Mononuclear cell (primary cell): ENCODE results near the gene MVB12A. TPM values are rescaled to one million over a fixed set of nuclear protein-coding genes. Genes with fewer than 3 reads are reported as not detected.

Experiments used
- H3K27me3 ChIP-seq: 2 replicates; pipeline ENCODE4 v1.6.0; 2011; ENCODE audit warnings: low read length, control low read depth; ENCODE audit not compliant: insufficient read depth
- H3K4me1 ChIP-seq: 2 replicates; pipeline ENCODE4 v1.5.1; 2011; ENCODE audit warnings: mild to moderate bottlenecking, low read length, control low read depth; ENCODE audit not compliant: insufficient read depth
- H3K4me3 ChIP-seq: 2 replicates; pipeline ENCODE4 v1.5.1; 2011; ENCODE audit warnings: mild to moderate bottlenecking, low read length, moderate library complexity
- H3K9me3 ChIP-seq: 2 replicates; pipeline ENCODE4 v1.5.1; 2011; ENCODE audit warnings: low read depth, mild to moderate bottlenecking, control low read depth, low read length
- total RNA-seq: library from RNA; depleted of rRNA; stranded (reverse); fragments of >200 nt; gene quantifications from one replicate; pipeline ENCODE4 v1.2.3, GENCODE V29; 2012

The MVB12A gene
- total RNA-seq, 1 donor: 13.1 TPM

GRCh38 chr19:17448131-17448967, 28.5 kb downstream of the MVB12A start, which contains the start of gene TMEM221:
TSS of gene TMEM221 (minus strand) at chr19:17448668. CDS start at chr19:17448462, 206 bp downstream.
- H3K9me3 ChIP-seq: no peaks in the 10 kb centered on the region
- no peak within 1 kb of the TSS for H3K4me3 ChIP-seq
- peaks cover 12% of the 10 kb centered on the region for H3K27me3 ChIP-seq
- peaks cover 14% of the 10 kb centered on the region for H3K4me1 ChIP-seq

GRCh38 chr19:17450264-17451075, 30.6 kb downstream of the MVB12A start:
- Histone ChIP-seq H3K4me3 (no peak overlapping the region), H3K27me3 (peaks cover 21% of the 10 kb centered on the region), H3K9me3 (no peaks in the 10 kb centered on the region), H3K4me1 (peaks cover 14% of the 10 kb centered on the region)

- Histone ChIP-seq H3K4me1 (peaks cover 14% of the 10 kb centered on the region), H3K9me3 (no peaks in the 10 kb centered on the region), H3K27me3 (peaks cover 31% of the 10 kb centered on the region), H3K4me3 (no peak overlapping the region)
These were observed 32.0 kb downstream of the MVB12A start for GRCh38 chr19:17451820-17452219.

- no peak overlapping the region for H3K4me3 ChIP-seq
- H3K9me3 ChIP-seq: no peaks in the 10 kb centered on the region
- peaks cover 30% of the 10 kb centered on the region for H3K27me3 ChIP-seq
- H3K4me1 ChIP-seq: peaks cover 10% of the 10 kb centered on the region
These were observed 34.8 kb downstream of the MVB12A start for GRCh38 chr19:17454576-17455071.

GRCh38 chr19:17455308-17456123, 35.7 kb downstream of the MVB12A start:
- peaks cover 27% of the 10 kb centered on the region for H3K27me3 ChIP-seq
- H3K4me3 ChIP-seq: no peak overlapping the region
- H3K4me1 ChIP-seq: peaks cover 6% of the 10 kb centered on the region

GRCh38 chr19:17456127-17456526, 36.3 kb downstream of the MVB12A start:
- Histone ChIP-seq H3K4me3 (no peak overlapping the region), H3K27me3 (peaks cover 27% of the 10 kb centered on the region), H3K9me3 (no peaks in the 10 kb centered on the region), H3K4me1 (no peaks in the 10 kb centered on the region)

More at GRCh38 chr19:17455308-17456123, 35.7 kb downstream of the MVB12A start:
- no peaks in the 10 kb centered on the region for H3K9me3 ChIP-seq

- peaks cover 27% of the 10 kb centered on the region for H3K27me3 ChIP-seq
- H3K9me3 ChIP-seq: no peaks in the 10 kb centered on the region
- no peaks in the 10 kb centered on the region for H3K4me1 ChIP-seq
- H3K4me3 ChIP-seq: no peak overlapping the region
These were observed 37.8 kb downstream of the MVB12A start for GRCh38 chr19:17457616-17458015.

- no peak overlapping the region for H3K4me3 ChIP-seq
- no peaks in the 10 kb centered on the region for H3K9me3 ChIP-seq
- H3K4me1 ChIP-seq: no peaks in the 10 kb centered on the region
- H3K27me3 ChIP-seq: peaks cover 23% of the 10 kb centered on the region
These were observed 39.1 kb downstream of the MVB12A start for GRCh38 chr19:17458970-17459369.

- Histone ChIP-seq H3K9me3 (no peaks in the 10 kb centered on the region), H3K27me3 (peaks cover 17% of the 10 kb centered on the region), H3K4me3 (no peak within 1 kb of the TSS), H3K4me1 (no peaks in the 10 kb centered on the region)
These were observed 40.8 kb downstream of the MVB12A start, which contains the start of gene NXNL1 for GRCh38 chr19:17460372-17461230. TSS of gene NXNL1 (minus strand) at chr19:17460926. CDS start at chr19:17460869, 57 bp downstream.

GRCh38 chr19:17466487-17466850, 46.6 kb downstream of the MVB12A start:
- Histone ChIP-seq H3K4me1 (peaks cover 28% of the 10 kb centered on the region), H3K4me3 (no peak overlapping the region), H3K27me3 (no peaks in the 10 kb centered on the region), H3K9me3 (no peaks in the 10 kb centered on the region)

GRCh38 chr19:17467471-17468301, 47.8 kb downstream of the MVB12A start:
- Histone ChIP-seq H3K27me3 (no peaks in the 10 kb centered on the region), H3K4me1 (peaks cover 40% of the 10 kb centered on the region), H3K9me3 (no peaks in the 10 kb centered on the region), H3K4me3 (no peak overlapping the region)

- Histone ChIP-seq H3K9me3 (no peaks in the 10 kb centered on the region), H3K4me1 (peaks cover 48% of the 10 kb centered on the region), H3K4me3 (no peak overlapping the region), H3K27me3 (no peaks in the 10 kb centered on the region)
These were observed 48.6 kb downstream of the MVB12A start for GRCh38 chr19:17468302-17469091.
